Measurements from ENCODE around the gene COL27A1.

The COL27A1 gene

DNA sequence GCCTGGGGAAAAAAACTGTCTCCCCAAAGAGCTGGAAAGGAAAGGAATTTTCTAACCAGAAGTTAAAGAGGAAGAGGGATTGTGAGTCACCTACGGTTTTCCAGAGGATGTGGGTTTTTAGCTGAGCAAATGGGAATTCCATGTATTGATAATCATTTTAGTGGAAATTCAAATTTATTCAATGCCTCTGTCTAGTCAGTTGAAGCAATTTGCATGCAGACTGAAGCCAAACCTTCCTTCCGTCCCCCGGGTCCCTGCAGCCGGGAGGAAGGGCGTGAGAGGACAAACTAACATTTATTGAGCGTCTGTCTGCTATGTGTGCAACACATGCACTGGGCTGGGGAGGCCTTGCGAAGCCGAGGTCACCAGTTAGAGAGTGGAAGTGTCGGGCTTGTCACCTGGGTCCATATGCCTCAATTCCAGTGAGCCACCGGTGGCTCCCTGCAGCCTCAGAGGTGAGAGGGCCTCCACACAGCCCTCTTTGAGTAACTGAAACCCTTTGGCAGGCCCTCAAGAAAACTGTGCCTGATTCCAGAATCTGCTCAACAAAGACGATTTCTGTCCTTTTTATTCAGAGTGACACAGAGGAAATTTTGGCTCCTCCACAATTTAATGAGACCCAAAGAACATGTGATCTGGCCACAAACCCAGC is 70.3 kb downstream of the COL27A1 start:
- no peak for DNase-seq (ENCODE audit: low read depth in 1 of 2, low spot score in 1 of 2)

- no peak for DNase-seq (ENCODE audit: low read depth in 1 of 2, low spot score in 1 of 2)
Observed at GRCh38 chr9:114226246-114227055, 71.1 kb downstream of the COL27A1 start.

DNA sequence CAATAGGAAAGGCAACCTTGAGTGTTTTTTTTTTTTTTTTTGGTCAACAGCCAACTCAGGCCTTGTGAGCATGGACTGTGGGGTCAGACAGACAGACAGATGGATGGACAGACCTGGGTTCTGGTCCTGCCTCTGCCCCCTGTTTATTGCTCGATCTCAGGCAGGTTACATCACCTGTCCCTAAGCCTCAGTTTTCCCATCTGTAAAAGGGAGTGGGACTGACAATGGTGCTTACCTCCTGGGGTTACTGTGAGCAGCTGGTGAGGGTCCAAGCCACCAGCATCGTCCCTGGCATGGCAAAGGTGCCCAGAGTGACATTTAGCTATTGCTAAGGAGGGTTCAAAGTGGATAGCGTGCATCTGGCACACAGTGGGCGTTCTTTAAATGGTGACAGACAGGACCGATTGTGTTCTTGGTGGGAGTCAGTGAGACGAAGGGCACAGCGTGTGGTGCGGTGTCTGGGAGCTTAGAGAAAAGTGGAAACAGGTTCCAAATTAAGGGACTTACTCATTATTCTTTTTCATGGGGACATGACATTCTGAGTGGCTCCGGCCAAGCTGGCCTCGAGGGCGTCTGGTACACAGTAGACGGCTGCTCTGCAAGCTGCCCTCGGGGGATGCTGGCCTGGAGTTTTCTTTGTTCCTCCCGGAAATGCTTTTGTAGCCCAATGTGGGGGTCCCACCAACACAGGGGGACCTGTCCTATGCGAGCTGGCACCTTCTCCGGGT is 72.1 kb downstream of the COL27A1 start:
- no peak for DNase-seq (ENCODE audit: low read depth in 1 of 2, low spot score in 1 of 2)

GRCh38 chr9:114228016-114228808 is 72.9 kb downstream of the COL27A1 start:
- no peak for DNase-seq (ENCODE audit: low read depth in 1 of 2, low spot score in 1 of 2)

DNA sequence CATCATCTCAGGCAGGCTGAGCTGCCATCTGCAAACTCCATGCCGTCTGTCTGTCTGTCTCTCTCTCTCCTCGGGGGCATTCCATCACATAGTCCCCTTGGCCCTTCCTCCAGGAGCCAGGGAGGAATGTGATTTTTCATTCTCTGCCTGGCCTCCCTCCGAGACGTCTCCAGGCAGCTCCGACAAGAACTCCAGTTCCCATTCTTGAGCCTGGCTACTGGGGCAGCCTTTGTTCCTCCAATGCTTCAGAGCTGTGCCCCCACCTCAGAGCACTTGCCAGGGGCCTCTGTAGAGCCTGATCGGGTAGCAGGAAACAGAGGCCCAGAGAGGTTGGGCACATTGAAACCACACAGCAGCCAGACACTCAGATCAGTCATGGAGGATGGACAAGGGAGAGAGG is 74.0 kb downstream of the COL27A1 start:
- no peak for DNase-seq (ENCODE audit: low read depth in 1 of 2, low spot score in 1 of 2)

GRCh38 chr9:114230068-114230467 is 74.7 kb downstream of the COL27A1 start:
- no peak for DNase-seq (ENCODE audit: low read depth in 1 of 2, low spot score in 1 of 2)

- no peak for DNase-seq (ENCODE audit: low read depth in 1 of 2, low spot score in 1 of 2)
Observed at GRCh38 chr9:114231273-114231672, 75.9 kb downstream of the COL27A1 start.

DNA sequence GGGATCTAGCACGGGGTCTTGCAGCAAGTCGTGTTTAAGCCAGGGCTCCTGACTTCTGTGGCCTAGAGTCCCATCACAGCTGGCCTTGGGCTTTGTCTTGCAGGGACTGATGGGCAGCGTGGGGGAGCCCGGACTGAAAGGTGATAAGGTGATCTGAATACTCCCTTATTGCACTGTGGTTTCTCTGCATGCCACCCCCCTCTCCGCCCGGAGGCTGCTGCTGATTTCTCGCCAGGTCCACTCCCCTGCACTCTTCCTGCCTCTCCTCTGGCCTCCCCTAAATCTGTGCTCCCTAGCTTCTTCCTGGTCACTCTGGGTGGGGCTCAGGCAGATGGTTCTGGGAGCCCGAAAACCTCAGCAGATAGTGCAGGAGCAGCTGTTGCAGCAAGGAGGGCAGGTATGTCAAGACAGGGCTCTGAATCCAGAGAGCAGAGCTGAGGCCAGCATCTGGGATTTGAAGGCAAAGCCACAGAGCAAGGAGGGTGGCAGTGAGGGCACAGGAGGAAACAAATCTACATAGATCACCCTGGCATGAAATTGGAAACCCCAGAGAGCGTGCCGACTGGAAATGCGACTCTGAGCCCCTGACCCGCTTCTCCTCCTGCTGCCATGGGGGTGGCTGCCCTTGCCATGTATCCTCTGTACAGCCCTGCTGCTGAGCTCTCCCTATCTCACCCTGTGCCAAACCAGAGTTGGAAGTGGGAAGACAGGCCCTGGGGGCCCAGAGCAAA is 76.5 kb downstream of the COL27A1 start:
- no peak for DNase-seq (ENCODE audit: low read depth in 1 of 2, low spot score in 1 of 2)

DNA sequence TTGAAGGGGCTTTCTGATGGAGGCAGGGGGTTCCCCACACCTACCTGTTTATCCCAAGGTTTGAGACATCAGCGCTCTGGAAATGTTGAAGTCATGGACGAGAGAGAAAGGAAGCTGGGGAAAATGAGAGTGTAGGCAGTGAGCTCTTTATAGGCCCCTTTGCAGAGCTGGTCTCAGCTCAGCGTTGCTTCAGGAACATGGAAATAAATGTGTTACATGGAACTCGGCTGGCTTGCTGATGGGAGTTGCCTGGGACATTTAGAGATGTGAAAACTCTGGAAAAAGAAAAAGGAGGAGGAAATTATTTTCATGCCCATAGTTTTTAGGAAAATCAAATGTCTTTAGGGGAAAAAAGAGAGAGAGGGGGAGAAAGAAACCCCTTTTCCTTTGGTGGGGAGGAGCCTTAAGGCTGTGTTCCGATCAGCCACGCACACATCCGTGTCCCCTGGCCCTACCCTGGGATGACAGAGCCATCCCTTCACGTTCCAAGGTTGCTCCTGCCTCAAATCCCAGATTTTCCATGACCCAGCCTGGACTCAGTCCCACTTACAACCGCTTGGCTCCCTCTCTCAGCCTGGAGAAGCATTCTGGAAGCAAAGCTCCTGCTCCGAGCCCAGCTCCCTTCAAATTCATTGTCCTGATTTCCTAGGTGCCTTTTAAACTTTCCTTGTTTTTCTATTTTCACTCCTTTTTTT is 78.3 kb downstream of the COL27A1 start:
- DNase-seq (ENCODE audit: low read depth in 1 of 2, low spot score in 1 of 2) = no peak

DNA sequence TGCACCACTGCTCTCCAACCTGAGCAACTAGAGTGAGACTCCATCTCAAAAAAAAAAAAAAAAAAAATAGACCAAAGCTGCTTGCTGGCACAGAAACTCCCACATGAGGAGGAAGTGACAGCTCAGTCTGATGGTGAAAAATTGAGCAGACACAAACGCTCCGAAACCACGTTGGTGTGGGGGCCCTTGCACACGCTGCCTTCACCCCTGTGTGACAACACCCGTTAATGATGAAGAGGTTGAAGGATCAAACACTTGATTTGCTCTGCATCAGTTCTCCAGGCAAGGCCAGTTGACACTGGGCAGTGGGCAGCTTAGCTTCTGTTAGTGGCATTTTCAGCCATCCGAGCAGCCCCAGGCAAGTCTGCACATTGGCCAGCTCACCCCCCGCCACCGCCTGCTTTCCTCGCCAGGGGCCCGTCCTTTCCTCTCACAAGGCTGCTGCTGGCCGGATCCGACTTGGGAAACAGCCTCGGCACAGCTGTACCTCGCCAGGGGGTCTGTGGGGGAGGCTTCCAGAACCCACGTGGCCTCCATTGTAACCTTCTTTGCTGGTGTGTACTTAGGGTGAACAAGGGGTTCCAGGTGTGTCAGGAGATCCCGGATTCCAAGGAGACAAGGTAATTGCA is 79.8 kb downstream of the COL27A1 start:
- no peak for DNase-seq (ENCODE audit: low read depth in 1 of 2, low spot score in 1 of 2)

DNA sequence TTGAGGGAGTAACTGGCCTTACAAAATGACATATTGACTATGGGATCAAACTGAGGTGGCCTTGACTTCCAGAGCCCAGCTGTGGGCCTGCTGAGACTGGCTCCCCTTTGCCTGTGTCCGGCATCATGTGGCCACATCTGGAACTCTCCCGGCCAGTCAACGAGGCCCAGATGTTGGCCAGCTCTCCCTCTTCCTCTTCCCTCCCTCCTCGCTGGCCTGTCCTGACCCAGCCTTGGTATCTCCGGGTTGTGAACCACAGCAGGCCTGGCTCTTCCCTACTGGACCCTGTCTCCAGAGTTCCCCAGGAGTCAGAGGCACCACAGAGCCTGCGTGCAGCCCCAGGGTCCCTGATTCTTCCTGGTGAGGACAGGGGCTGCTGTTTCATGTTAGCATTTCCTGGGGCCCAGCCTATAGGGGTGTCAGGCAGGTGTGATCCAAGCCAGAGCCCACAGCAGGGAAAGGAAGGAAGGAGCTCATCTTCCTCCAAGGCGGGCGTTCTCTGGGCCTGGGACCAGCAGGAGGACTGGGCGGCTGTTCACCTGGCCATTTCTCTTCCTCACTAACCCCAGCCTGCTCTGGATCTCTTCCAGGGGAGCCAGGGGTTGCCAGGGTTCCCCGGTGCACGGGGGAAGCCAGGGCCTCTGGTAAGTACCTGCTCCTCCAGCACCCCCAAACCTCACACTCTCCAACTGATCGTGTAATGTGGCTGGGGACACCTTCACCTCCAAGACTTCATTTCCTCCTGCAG is 81.2 kb downstream of the COL27A1 start:
- no peak for DNase-seq (ENCODE audit: low read depth in 1 of 2, low spot score in 1 of 2)

DNA sequence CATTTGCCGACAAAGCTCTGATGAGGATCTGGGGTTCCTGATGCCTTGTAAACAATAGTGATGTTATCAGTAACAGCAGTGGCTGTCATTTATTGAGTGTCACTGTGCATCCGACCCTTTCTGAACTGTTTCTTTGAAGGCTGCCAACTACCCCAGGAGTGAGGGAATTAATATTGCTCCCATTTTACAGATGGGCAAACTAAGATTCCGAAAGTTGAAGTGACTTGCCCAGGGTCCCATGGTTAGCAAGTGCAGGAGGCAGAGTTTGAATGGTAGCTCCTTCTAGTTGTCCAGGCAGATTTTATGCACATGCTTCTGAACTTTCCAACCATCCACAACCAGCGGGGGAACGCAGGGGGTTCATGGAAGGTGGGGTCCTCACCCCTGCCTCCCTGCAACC is 81.9 kb downstream of the COL27A1 start:
- DNase-seq (ENCODE audit: low read depth in 1 of 2, low spot score in 1 of 2) = no peak

GRCh38 chr9:114237781-114238180 is 82.4 kb downstream of the COL27A1 start:
- no peak for DNase-seq (ENCODE audit: low read depth in 1 of 2, low spot score in 1 of 2)

DNA sequence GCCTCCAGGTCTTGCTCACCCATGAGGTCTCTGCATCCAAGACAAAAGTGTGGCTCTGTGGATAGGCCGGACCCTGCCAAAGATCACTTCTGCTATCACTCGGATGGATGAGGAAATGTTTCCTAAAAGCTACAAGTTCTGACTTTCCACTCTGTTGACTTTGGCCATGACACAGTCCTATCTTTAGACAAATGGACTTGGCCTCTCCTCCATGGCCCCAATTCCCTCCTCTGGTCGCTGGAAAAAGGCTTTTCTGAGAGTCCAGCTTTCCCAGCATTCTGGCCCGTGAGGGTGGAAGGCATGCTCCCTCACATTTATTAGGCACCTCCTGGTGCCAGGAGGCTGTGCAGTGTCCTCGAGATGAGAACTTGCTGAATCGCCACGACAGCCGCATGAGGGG is 83.1 kb downstream of the COL27A1 start:
- DNase-seq (ENCODE audit: low read depth in 1 of 2, low spot score in 1 of 2) = no peak

DNA sequence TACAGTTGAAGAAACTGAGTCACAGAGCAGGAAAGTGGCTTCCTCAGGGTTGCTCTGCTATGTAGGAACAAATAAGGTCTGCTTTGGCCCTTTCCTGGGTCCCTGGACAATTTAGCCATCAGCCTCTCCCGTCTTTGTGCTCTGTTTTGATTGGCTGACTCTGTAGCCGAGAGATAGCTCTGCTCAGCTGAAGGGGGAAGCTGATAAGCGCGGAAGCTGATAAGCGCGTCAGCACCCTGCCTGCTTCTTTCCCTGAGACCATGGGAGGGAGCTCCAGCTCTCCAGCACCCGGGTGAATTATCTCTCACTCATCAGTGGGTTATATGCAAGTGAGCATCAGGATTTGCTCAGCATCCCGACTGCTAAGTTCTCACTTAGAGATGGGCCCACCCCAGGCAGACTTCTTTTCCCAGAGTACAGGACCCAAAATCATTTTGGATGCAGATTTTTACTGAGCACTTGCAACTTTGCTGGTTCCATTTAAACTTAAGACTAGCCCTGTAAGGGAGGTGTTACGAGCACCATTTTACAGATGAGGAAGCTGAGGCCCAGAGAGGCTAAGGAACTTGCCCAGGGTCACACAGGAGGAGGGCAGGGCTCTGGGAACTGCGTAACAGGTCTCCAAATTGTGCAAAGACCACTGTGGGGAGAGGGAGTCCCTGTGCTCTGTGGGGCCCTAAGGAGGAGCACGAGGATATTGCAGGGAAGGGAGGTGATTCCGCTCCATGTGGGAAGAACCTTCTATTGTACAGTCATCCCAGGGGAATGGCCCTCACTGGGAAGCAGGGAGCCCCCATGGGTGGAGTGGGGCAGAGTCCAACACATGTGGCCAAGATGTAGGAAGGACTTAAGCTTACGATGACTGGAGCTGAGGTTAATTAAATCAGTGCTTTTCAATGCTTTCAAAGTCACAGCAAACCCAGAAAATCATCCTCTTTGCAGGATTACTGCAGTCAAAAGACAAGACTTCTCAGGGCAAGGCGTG is 83.8 kb downstream of the COL27A1 start:
- no peak for DNase-seq (ENCODE audit: low read depth in 1 of 2, low spot score in 1 of 2)

DNA sequence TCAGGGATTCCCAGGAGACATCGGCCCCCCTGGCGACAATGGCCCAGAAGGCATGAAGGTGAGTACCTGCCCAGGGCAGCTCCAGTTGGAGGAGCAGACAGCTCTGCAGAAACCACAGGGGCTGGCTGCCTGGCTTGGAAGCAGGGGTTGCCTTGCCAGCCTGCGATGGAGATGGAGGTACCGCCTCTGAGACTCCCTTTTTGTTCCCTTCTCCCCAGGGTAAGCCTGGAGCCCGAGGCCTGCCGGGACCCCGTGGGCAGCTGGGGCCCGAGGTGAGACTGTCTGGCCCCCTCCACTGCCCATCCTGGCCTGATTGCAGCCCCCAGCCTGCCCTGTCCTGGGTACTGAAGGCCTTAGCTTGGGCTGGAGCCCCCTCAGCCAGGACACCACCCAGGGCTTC is 84.9 kb downstream of the COL27A1 start:
- no peak for DNase-seq (ENCODE audit: low read depth in 1 of 2, low spot score in 1 of 2)

DNA sequence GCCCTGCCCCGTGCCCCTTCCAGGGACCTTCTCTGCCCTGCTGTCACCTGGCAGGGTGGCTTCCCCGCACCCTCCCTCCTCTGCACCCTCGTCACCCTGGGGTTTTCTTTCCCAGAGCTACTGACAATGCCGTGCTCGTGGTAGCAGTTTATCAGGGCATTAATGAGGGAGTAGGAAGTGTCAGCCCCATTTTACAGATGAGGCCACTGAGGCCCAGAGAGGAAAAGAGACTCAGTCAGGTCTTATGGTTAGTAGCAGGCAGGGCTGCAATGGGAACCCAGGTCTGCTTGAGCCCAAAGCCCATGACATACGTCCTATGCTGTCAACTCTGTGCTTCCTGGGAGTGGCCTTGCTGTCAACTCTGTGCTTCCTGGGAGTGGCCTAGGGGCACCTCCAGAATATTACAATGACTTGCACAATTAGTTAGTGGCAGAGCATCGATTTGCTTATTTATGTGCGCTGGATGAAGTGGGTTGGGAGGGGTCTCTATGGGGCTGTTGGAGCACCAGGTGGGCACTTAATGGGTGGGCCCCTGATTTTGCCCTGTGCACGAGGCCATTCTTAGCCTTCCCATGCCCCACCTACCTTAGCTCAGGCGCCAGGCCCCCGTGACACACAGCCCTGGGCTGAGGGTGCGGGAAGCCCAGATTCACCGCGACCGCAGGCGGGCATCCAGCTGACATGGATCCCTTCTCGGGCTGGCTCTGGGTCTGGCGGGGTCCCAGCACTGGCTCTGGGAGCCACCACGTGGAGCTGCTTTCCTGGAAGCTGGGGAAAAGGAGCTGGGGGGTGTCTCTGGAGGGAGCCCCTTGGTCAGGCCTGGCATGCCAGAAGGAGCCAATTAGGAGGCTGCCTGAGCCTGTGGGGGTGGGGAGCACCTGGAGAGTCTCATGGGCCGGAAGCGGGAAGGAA is 85.6 kb downstream of the COL27A1 start:
- no peak for DNase-seq (ENCODE audit: low read depth in 1 of 2, low spot score in 1 of 2)

Measured in stimulated activated CD4-positive, alpha-beta T cell treated with anti-CD3 and anti-CD28 coated beads, Interleukin-15, amount 100 ng/mL, for 1 hour (primary cell).